Measurements from ENCODE around the gene PTPN22. TPM values are rescaled to one million over a fixed set of nuclear protein-coding genes. Genes with fewer than 3 reads are reported as not detected.

PTPN22 gene
- total and polyA plus RNA-seq, 2 experiments from 2014 or later, result 0.17 to 0.47 TPM

GRCh38 chr1:113903501-113904292, 32.2 kb upstream of the PTPN22 start:
- H2AFZ ChIP-seq, result peak overlapping the region; percentile 49
- peak overlapping the region; percentile 84 for H3K27ac ChIP-seq
- no peak for TF ChIP-seq EZH2phosphoT487 (IDR thresholded peaks at IDR 0.05; ENCODE audit: low read depth, severe bottlenecking, unreplicated experiment)
- no peak for TF ChIP-seq CTCF (IDR thresholded peaks at IDR 0.05; ENCODE audit: poor library complexity)
- no peak for TF ChIP-seq EZH2 (IDR thresholded peaks at IDR 0.05; ENCODE audit: borderline replicate concordance)
- peak overlapping the region; percentile 78 for H3K4me2 ChIP-seq
- peaks cover 18% of the 10 kb centered on the region for H3K79me2 ChIP-seq
- no peaks in the 10 kb centered on the region for H3K9me3 ChIP-seq (ENCODE audit: low read depth)
- no peaks in the 10 kb centered on the region for H3K36me3 ChIP-seq (replicated peaks; ENCODE audit: insufficient read depth, low read depth)
- H3K9me2 ChIP-seq (replicated peaks; ENCODE audit: insufficient read depth), result no peaks in the 10 kb centered on the region
- H3K27me3 ChIP-seq, result no peaks in the 10 kb centered on the region
- H3K4me1 ChIP-seq (ENCODE audit: insufficient read depth), result peaks cover 7% of the 10 kb centered on the region
- WGBS (ENCODE audit: low lambda C conversion rate, missing lambda C conversion rate), result 46% methylated on average over 7 of the region's 7 CpGs
- DNase-seq (ENCODE audit: low spot score), result no peak
- H3K4me3 ChIP-seq, result peak overlapping the region; percentile 31
- no peaks in the 10 kb centered on the region for H4K20me1 ChIP-seq (ENCODE audit: insufficient read depth, poor library complexity, severe bottlenecking)

GRCh38 chr1:113901191-113901590, 29.7 kb upstream of the PTPN22 start:
- Histone ChIP-seq H3K9me3 (ENCODE audit: low read depth) (no peaks in the 10 kb centered on the region), H3K79me2 (peaks cover 14% of the 10 kb centered on the region), H2AFZ (no peak overlapping the region), H3K4me1 (ENCODE audit: insufficient read depth) (peaks cover 7% of the 10 kb centered on the region), H4K20me1 (ENCODE audit: insufficient read depth, poor library complexity, severe bottlenecking) (no peaks in the 10 kb centered on the region), H3K4me3 (no peak overlapping the region), H3K36me3 (replicated peaks; ENCODE audit: insufficient read depth, low read depth) (no peaks in the 10 kb centered on the region), H3K27me3 (no peaks in the 10 kb centered on the region), H3K4me2 (no peak overlapping the region), H3K27ac (no peak overlapping the region), H3K9me2 (replicated peaks; ENCODE audit: insufficient read depth) (no peaks in the 10 kb centered on the region)
- whole genome bisulfite sequencing (ENCODE audit: low lambda C conversion rate, missing lambda C conversion rate), result 94% methylated on average over 3 of the region's 3 CpGs
- DNase-seq (ENCODE audit: low spot score), result no peak
- TF ChIP-seq CTCF (IDR thresholded peaks at IDR 0.05; ENCODE audit: poor library complexity), result no peak
- TF ChIP-seq EZH2phosphoT487 (IDR thresholded peaks at IDR 0.05; ENCODE audit: low read depth, severe bottlenecking, unreplicated experiment), result no peak
- no peak for TF ChIP-seq EZH2 (IDR thresholded peaks at IDR 0.05; ENCODE audit: borderline replicate concordance)

GRCh38 chr1:113899111-113899510, 27.6 kb upstream of the PTPN22 start:
- no peak overlapping the region for H3K27ac ChIP-seq

More at GRCh38 chr1:113899111-113899510, 27.6 kb upstream of the PTPN22 start:
- H3K9me3 ChIP-seq (ENCODE audit: low read depth), result no peaks in the 10 kb centered on the region
- no peaks in the 10 kb centered on the region for H3K9me2 ChIP-seq (replicated peaks; ENCODE audit: insufficient read depth)
- no peaks in the 10 kb centered on the region for H3K36me3 ChIP-seq (replicated peaks; ENCODE audit: insufficient read depth, low read depth)
- no peaks in the 10 kb centered on the region for H3K27me3 ChIP-seq
- no peaks in the 10 kb centered on the region for H4K20me1 ChIP-seq (ENCODE audit: insufficient read depth, poor library complexity, severe bottlenecking)
- peaks cover 13% of the 10 kb centered on the region for H3K79me2 ChIP-seq
- no peak overlapping the region for H2AFZ ChIP-seq
- no peak overlapping the region for H3K4me3 ChIP-seq
- no peak for DNase-seq (ENCODE audit: low spot score)
- TF ChIP-seq EZH2phosphoT487 (IDR thresholded peaks at IDR 0.05; ENCODE audit: low read depth, severe bottlenecking, unreplicated experiment) (no peak), EZH2 (IDR thresholded peaks at IDR 0.05; ENCODE audit: borderline replicate concordance) (no peak), CTCF (IDR thresholded peaks at IDR 0.05; ENCODE audit: poor library complexity) (no peak)
- no peak overlapping the region for H3K4me2 ChIP-seq
- H3K4me1 ChIP-seq (ENCODE audit: insufficient read depth), result peaks cover 7% of the 10 kb centered on the region
